CD14-positive monocyte (primary cell): ENCODE results near the gene NR0B2. TPM values are rescaled to one million over a fixed set of nuclear protein-coding genes. Genes with fewer than 3 reads are reported as not detected.

ENCODE experiments used
- DNase-seq, 3 donors: peaks; one replicate each; pipeline ENCODE4 v3.0.0-alpha.2; 2011 to 2022
- H2AFZ ChIP-seq: 2 replicates; pipeline ENCODE4 v1.6.0; 2012; ENCODE audit warnings: mild to moderate bottlenecking, low read depth, low read length, inconsistent platforms; ENCODE audit not compliant: insufficient read depth, poor library complexity, severe bottlenecking
- H3K27ac ChIP-seq, 2 donors: 1 replicate in 1 of 2; 2 replicates in 1 of 2; pipeline ENCODE4 v1.5.1; 2012 to 2013; ENCODE audit warnings: low read length in 2 of 2, control low read depth in 1 of 2, inconsistent platforms in 1 of 2, low read depth in 1 of 2, mild to moderate bottlenecking in 1 of 2
- H3K27me3 ChIP-seq, 2 donors: one replicate each; pipeline versions ENCODE4 v1.6.0 to v1.6.1; 2011 to 2013; ENCODE audit warnings: low read length in 2 of 2; ENCODE audit not compliant: control insufficient read depth in 2 of 2, insufficient read depth in 2 of 2
- H3K36me3 ChIP-seq, 2 donors: replicated peaks in 1 of 2; 1 replicate in 1 of 2; 2 replicates in 1 of 2; pipeline versions ENCODE4 v1.5.1 to v1.6.1; 2012 to 2013; ENCODE audit warnings: low read length in 2 of 2, control low read depth in 1 of 2, inconsistent platforms in 1 of 2, mild to moderate bottlenecking in 1 of 2; ENCODE audit not compliant: insufficient read depth in 2 of 2, control insufficient read depth in 1 of 2
- H3K4me1 ChIP-seq, 2 donors: 1 replicate in 1 of 2; 2 replicates in 1 of 2; pipeline versions ENCODE4 v1.5.1 to v1.6.1; 2012 to 2013; ENCODE audit warnings: low read length in 2 of 2, control low read depth in 1 of 2, inconsistent platforms in 1 of 2, mild to moderate bottlenecking in 1 of 2, moderate library complexity in 1 of 2; ENCODE audit not compliant: insufficient read depth in 2 of 2, control insufficient read depth in 1 of 2
- H3K4me2 ChIP-seq: replicated peaks from 2 replicates; pipeline ENCODE3; 2012; ENCODE audit warnings: low read length, moderate library complexity, mild to moderate bottlenecking; ENCODE audit not compliant: poor library complexity, severe bottlenecking; ENCODE audit errors: extremely low read depth
- H3K4me3 ChIP-seq, 3 experiments: fragments of 200-600 bp in 1 of 3; sonication (generic) in 1 of 3; replicated peaks in 1 of 3; 1 replicate in 2 of 3; 2 replicates in 1 of 3; pipeline ENCODE4 v1.5.1; 2011 to 2013; ENCODE audit warnings: low read length in 3 of 3, mild to moderate bottlenecking in 3 of 3, control low read depth in 2 of 3, low read depth in 2 of 3, inconsistent platforms in 1 of 3, moderate library complexity in 1 of 3
- H3K79me2 ChIP-seq: 2 replicates; pipeline ENCODE4 v1.6.0; 2012; ENCODE audit warnings: mild to moderate bottlenecking, control low read depth, inconsistent platforms, low read length, moderate library complexity; ENCODE audit not compliant: insufficient read depth
- H3K9ac ChIP-seq: 2 replicates; pipeline ENCODE4 v1.6.0; 2017; ENCODE audit warnings: low read length, mild to moderate bottlenecking; ENCODE audit not compliant: insufficient read depth, poor library complexity, severe bottlenecking
- H3K9me3 ChIP-seq, 2 donors: replicated peaks in 1 of 2; 1 replicate in 1 of 2; 2 replicates in 1 of 2; pipeline versions ENCODE4 v1.5.1 to v1.6.1; 2012 to 2013; ENCODE audit warnings: low read length in 2 of 2, control low read depth in 1 of 2; ENCODE audit not compliant: control insufficient read depth in 1 of 2, insufficient read depth in 1 of 2
- H4K20me1 ChIP-seq: 2 replicates; pipeline ENCODE4 v1.6.0; 2012; ENCODE audit warnings: mild to moderate bottlenecking, low read length, control low read depth, moderate library complexity; ENCODE audit not compliant: insufficient read depth
- H3K27ac Mint-ChIP-seq, 7 donors: one replicate each; pipeline ENCODE4 v1.8.0; 2020; ENCODE audit warnings: mild to moderate bottlenecking in 7 of 7, mixed read lengths in 7 of 7, moderate library complexity in 6 of 7, inconsistent platforms in 2 of 7
- H3K27me3 Mint-ChIP-seq, 3 donors: one replicate each; pipeline ENCODE4 v1.8.0; 2021 to 2022; ENCODE audit warnings: low read depth in 3 of 3, mild to moderate bottlenecking in 3 of 3, mixed read lengths in 3 of 3, moderate library complexity in 3 of 3, inconsistent platforms in 1 of 3
- H3K36me3 Mint-ChIP-seq, 2 donors: one replicate each; pipeline ENCODE4 v1.8.0; 2020; ENCODE audit warnings: mixed read lengths in 2 of 2, inconsistent platforms in 1 of 2, mild to moderate bottlenecking in 1 of 2
- H3K4me1 Mint-ChIP-seq: one replicate; pipeline ENCODE4 v1.8.0; 2020; ENCODE audit warnings: mild to moderate bottlenecking, mixed read lengths
- H3K4me3 Mint-ChIP-seq, 2 donors: one replicate each; pipeline ENCODE4 v1.8.0; 2020; ENCODE audit warnings: mild to moderate bottlenecking in 2 of 2, mixed read lengths in 2 of 2, moderate library complexity in 1 of 2
- H3K9me3 Mint-ChIP-seq, 7 donors: one replicate each; pipeline ENCODE4 v1.8.0; 2020 to 2022; ENCODE audit warnings: mixed read lengths in 7 of 7, mild to moderate bottlenecking in 6 of 7, moderate library complexity in 6 of 7, inconsistent platforms in 2 of 7
- WGBS: methylation state at CpG from one replicate; pipeline ENCODE4 v1.1.5; 2013; ENCODE audit warnings: missing lambda C conversion rate; ENCODE audit not compliant: insufficient coverage; 5-methylcytosine and 5-hydroxymethylcytosine counted together
- intact Hi-C, 2 donors: fragments of 100-400 bp; cut with micrococcal nuclease; formaldehyde crosslinking; loops; one replicate each; pipeline versions ENCODE4 v1.15.0 to v1.15.1; 2023
- polyA plus RNA-seq, 3 donors: library from polyadenylated mRNA; depleted of rRNA in 1 of 3; unstranded in 2 of 3; stranded (reverse) in 1 of 3; fragments of 300-500 nt in 2 of 3; fragments of >200 nt in 1 of 3; fragmentation: Illumina TruSeq in 2 of 3; gene quantifications; 1 replicate in 2 of 3; 2 replicates in 1 of 3; pipeline ENCODE4 v1.2.3, GENCODE V29; 2012 to 2021
- TF ChIP-seq, protein P1 (sequence below): fragments of 200-600 bp; IDR thresholded peaks from one replicate; pipeline ENCODE4 v1.8.0; 2022; ENCODE audit warnings: antibody characterized with exemption, mild to moderate bottlenecking

Gene NR0B2
- polyA plus RNA-seq, 3 donors, result not detected

GRCh38 chr1:26938004-26938658, 24.4 kb upstream of the NR0B2 start:
- no peak overlapping the region for H3K4me3 Mint-ChIP-seq
- no peaks in the 10 kb centered on the region for H3K27me3 Mint-ChIP-seq
- intact Hi-C loops, result no loop called here
- Histone ChIP-seq H3K79me2 (peaks cover 30% of the 10 kb centered on the region), H4K20me1 (peaks cover 5% of the 10 kb centered on the region), H3K9me3 (no peaks in the 10 kb centered on the region), H3K4me2 (no peak overlapping the region), H3K4me3 (no peak overlapping the region), H3K27me3 (no peaks in the 10 kb centered on the region), H3K4me1 (peaks cover 11 to 13% of the 10 kb centered on the region in 2 donors), H3K27ac (peak overlapping the region in 1 of 2 donors; percentile 59), H3K9ac (no peak overlapping the region), H3K36me3 (peaks cover 27 to 68% of the 10 kb centered on the region in 2 donors), H2AFZ (no peak overlapping the region)
- peak in 2 of 3 donors; percentile 10 to 25 for DNase-seq
- H3K4me1 Mint-ChIP-seq, result peaks cover 13% of the 10 kb centered on the region
- TF ChIP-seq, protein P1, sequence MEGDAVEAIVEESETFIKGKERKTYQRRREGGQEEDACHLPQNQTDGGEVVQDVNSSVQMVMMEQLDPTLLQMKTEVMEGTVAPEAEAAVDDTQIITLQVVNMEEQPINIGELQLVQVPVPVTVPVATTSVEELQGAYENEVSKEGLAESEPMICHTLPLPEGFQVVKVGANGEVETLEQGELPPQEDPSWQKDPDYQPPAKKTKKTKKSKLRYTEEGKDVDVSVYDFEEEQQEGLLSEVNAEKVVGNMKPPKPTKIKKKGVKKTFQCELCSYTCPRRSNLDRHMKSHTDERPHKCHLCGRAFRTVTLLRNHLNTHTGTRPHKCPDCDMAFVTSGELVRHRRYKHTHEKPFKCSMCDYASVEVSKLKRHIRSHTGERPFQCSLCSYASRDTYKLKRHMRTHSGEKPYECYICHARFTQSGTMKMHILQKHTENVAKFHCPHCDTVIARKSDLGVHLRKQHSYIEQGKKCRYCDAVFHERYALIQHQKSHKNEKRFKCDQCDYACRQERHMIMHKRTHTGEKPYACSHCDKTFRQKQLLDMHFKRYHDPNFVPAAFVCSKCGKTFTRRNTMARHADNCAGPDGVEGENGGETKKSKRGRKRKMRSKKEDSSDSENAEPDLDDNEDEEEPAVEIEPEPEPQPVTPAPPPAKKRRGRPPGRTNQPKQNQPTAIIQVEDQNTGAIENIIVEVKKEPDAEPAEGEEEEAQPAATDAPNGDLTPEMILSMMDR, result no peak
- WGBS, result 100% methylated on average over 1 of the region's 4 CpGs
- H3K27ac Mint-ChIP-seq, result peak overlapping the region; percentile 22 to 73 (median 51)
- H3K9me3 Mint-ChIP-seq, result peaks cover 0 to 1% (median 0%) of the 10 kb centered on the region in 7 donors
- peaks cover 43 to 58% of the 10 kb centered on the region in 2 donors for H3K36me3 Mint-ChIP-seq

DNA sequence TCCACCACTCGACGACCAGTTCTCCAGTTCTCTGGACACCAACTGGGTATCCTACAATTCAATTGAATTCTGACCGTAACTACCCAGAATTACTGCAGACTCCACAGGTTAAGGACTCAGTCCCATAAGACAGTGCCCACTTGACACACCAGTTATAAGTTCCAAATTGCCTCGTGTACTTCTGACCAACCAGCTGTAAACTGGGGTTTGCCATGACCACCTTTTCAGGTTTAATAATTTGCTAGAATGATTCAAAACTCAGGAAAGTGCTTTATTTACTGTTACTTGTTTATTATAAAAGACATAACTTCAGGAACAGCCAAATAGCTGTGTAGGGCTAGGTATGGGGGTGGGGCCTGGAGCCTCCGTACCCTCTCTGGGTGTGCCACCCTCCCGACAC, 23.0 kb upstream of the NR0B2 start:
- WGBS, result 89% methylated on average over 3 of the region's 6 CpGs
- DNase-seq, result no peak
- no peak overlapping the region for H3K27ac ChIP-seq
- no peak overlapping the region for H3K9ac ChIP-seq
- H3K4me3 ChIP-seq, result no peak overlapping the region
- no peak overlapping the region for H3K27ac Mint-ChIP-seq
- H2AFZ ChIP-seq, result no peak overlapping the region
- intact Hi-C loops, result no loop called here
- TF ChIP-seq, protein P1, result no peak
- H3K27me3 Mint-ChIP-seq, result no peaks in the 10 kb centered on the region
- no peaks in the 10 kb centered on the region for H3K9me3 ChIP-seq
- peaks cover 26% of the 10 kb centered on the region for H3K4me1 Mint-ChIP-seq
- peaks cover 16 to 55% of the 10 kb centered on the region in 2 donors for H3K36me3 ChIP-seq
- peaks cover 32 to 45% of the 10 kb centered on the region in 2 donors for H3K36me3 Mint-ChIP-seq
- H3K4me1 ChIP-seq, result peaks cover 24 to 25% of the 10 kb centered on the region in 2 donors
- no peak overlapping the region for H3K4me3 Mint-ChIP-seq
- H3K4me2 ChIP-seq, result no peak overlapping the region
- peaks cover 9% of the 10 kb centered on the region for H4K20me1 ChIP-seq
- H3K9me3 Mint-ChIP-seq, result peaks cover 0 to 1% (median 0%) of the 10 kb centered on the region in 7 donors
- H3K27me3 ChIP-seq, result no peaks in the 10 kb centered on the region
- peaks cover 35% of the 10 kb centered on the region for H3K79me2 ChIP-seq
